GM15510 (cell line): Measurements from ENCODE around the gene GATM.

Source experiments
- POLR2A ChIP-seq: IDR thresholded peaks from 3 replicates; pipeline ENCODE4 v1.6.1; 2011; ENCODE audit warnings: borderline replicate concordance; ENCODE audit not compliant: insufficient read length; ENCODE audit errors: extremely low read depth

GATM gene

DNA sequence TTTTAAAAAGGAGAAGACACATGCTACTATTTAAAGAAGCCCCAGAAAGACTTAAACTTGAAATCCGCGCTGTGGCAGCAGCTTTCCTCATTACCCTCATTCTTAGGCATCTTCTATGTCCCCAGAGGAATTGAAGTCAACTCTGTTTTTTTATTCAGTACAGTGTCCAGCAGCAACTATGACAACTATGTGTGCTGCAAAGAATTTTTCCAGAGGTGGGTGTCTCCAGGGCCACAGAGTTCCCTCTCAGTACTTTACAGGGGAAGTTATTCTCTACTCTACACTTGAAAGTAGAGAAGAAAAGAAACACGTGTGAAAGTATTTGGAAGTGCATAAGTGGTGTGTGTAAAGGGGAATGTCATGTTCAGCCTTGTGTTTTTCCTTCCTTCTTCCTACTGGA lies 32.0 kb downstream of the GATM start:
- no peak for TF ChIP-seq POLR2A

DNA sequence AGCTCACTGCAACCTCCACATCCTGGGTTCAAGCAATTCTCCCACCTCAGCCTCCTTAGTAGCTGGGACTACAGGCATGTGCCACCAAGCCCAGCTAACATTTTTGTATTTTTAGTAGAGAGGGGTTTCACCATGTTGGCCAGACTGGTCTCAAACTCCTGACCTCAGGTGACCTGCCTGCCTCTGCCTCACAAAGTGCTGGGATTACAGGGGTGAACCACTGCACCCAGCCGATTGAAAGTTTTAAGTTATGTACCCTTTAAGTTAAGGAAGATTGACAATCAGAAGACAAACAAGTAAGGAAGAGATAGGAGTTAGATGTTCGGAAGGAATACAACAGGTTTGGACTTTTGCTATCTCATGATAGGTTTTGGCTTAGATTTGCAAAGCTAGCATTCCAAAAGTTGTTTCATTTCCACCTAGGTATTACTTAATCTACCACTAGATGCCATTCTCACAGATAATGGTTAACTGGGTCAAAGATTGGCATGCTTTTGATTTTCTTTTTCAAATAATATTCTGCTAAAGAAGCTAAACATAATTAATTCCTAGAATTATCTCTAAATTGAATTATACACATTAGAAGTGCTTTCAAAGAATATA lies 35.0 kb downstream of the GATM start:
- no peak for TF ChIP-seq POLR2A

DNA sequence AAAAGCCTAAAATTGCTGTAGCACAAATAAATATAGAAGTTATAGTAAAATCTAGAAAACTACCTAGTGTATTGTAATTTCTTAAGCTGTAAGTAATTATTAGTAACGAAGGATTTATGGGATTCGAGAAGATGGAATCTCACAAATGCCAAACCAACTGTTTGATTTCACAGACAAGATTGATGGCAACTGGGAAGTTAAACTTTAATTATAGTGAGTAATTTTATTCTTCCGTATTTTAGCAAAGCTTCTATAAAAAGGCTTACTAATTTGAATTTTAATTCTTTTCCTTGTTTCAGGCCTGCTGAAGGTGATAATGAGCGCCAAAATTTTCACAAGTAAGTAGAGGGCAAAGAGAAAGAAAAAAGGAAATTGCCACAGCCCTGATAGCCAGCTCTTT lies 36.6 kb downstream of the GATM start:
- no peak for TF ChIP-seq POLR2A

DNA sequence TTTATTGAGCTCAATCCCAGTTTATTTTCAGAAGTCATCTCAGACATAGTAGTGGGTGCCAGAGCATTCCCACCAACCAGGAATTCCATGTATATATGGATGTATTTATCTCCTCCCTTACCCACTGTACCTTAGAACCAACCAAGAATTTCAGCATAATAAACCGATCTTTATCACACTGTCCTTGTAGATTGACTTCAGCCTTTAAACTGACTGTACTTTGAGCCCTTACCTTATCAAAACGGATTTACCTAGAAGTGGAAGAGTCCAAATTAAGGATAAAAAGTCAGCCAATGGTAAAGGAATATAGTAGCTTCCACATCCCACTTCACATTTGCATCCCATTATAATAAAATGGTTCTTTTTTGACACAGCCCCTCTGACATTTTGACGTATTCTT lies 37.9 kb downstream of the GATM start:
- no peak for TF ChIP-seq POLR2A

DNA sequence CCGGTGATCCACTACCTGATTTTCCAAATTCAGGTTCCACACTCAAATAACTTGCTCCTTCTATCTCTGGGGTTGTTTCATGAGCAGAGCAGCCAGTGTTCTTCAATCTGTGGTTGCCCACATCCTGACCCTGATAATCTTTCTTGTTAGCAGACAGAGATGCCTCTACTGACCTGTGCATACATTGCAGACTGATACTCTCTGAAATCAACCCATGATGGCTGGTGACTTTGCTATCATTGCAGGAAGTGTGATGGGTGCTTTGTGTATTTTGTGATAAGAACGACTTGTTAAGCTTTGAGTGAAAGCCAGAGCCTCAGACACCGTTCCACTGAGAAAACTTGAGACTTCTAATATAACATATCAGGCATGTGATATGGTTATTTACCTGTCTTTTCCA lies 39.9 kb downstream of the GATM start:
- no peak for TF ChIP-seq POLR2A

DNA sequence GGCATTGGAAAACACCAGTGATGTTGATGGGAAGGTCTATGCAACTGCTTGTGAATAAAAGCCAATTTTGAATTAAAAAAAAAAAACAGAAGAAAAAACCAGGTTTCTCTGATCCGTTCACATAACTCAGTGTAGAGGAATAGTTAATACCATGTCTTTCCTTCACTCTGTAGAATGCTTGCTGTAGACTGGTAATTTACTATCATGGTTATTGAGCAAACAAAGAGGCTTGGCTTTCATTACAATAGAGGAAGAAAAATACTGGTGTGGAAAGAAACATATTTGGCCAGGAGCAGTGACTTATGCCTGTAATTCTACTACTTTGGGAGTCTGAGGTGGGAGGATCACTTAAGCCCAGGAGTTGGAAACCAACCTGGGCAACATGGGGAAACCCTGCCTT lies 41.1 kb downstream of the GATM start:
- TF ChIP-seq POLR2A = no peak

DNA sequence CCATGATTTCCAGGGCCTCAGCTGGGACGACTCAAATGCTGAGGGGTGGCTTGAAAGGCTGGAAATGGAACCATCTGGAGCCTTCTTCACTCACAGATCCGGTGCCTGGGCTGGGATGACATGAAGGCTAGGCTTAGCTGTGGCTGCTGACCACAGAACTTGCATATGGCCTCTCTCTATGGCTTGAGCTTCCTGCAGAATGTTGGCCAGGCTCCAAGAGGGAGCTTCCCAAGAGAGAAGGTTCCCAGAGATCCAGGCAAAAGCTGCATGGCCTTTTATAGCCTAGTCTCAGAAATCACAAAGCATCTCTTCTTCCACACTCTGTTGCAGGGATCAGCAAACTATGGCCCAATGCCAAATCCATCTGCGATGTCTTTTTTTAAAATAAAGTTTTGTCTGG lies 44.8 kb downstream of the GATM start:
- TF ChIP-seq POLR2A = no peak

DNA sequence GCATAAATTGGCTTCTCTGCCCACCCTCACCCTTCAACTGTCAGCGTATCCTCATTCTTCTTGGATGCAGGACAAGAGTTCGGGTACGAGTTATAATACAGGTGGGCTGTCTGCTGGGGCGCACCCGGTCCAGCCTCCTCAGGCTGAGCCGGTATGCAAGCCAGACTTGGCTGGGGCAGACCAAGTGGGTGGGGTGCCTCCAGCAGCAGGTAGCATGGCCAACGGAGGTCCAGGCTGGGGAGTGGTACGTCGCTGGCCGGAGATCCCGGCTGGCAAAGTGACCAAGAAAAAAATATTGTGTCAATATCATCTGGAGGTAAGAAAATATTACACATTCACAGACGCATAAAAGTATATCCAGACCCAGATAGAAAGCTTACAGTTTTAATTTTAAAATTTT lies 45.6 kb downstream of the GATM start:
- no peak for TF ChIP-seq POLR2A

DNA sequence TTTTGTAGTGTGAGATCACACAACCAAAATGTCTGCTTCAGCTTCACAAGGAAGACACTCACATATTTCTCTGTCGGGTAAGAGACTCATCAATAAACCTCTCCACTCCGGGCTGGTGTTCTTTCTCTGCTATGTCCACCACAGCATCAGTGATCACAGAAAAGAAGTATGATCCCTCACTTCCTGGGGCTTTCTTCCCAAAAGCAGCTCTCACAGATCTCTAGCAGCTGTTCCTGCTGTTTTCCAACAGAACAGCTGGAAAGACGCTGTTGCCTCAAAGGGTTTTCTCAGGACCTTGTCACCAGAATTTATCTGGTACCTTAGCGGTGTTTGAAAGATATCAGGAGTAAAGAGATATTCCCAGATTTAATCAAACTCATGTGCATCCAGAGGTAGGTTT lies 46.4 kb downstream of the GATM start:
- TF ChIP-seq POLR2A = no peak

DNA sequence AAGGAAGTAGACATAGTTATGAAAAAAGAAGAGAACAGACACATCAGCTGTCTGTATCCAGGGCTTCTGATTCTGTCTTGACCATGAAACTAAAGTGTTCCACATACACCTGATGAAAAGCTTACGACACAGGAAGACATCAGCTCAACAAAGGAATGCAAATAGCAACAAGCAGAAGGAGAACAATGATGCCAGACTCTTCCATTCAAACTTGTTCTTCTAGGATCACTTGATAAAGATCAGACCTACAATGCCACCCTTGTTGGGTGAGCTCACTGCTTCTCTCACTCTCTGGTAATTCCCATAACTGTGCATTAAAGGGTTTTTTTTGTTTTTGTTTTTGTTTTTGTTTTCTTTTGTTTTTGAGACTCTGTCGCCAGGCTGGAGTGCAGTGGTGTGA lies 49.7 kb downstream of the GATM start:
- no peak for TF ChIP-seq POLR2A

DNA sequence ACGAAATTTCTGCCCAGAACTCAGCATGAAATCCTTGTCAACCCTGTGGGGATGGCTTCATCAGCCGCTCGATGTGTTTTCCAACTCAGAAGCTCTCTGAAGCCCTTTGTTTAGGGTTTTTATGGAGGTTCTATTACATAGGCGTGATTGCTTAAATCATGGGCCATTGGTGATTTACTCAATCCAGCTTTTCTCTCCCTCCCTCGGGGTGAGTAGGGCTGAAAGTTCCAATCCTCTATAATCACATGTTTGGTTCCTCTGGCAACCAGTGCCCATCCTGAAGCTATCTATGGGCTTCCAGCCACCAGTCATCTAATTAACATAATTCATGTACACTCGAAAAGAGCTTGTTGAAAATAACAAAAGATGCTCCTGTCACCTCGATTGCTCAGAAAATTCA lies 51.6 kb downstream of the GATM start:
- TF ChIP-seq POLR2A = no peak

DNA sequence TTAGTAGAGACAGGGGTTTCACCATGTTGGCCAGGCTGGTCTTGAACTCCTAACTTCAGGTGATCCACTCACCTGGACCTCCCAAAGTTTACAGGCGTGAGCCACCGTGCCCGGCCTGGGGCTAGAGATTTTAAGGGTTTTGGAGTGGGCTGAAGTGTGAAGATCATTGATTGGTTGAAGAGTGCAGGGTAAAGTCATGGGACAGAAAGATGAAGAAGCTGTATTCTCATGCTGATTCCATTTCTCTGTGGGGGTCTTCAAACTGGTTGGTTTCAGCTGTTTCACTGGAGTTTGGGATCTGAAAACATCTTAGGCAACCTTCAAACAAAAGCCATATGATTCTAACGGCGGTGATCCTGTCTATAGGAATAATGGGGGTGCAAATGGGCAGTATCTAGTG lies 52.1 kb downstream of the GATM start:
- no peak for TF ChIP-seq POLR2A

DNA sequence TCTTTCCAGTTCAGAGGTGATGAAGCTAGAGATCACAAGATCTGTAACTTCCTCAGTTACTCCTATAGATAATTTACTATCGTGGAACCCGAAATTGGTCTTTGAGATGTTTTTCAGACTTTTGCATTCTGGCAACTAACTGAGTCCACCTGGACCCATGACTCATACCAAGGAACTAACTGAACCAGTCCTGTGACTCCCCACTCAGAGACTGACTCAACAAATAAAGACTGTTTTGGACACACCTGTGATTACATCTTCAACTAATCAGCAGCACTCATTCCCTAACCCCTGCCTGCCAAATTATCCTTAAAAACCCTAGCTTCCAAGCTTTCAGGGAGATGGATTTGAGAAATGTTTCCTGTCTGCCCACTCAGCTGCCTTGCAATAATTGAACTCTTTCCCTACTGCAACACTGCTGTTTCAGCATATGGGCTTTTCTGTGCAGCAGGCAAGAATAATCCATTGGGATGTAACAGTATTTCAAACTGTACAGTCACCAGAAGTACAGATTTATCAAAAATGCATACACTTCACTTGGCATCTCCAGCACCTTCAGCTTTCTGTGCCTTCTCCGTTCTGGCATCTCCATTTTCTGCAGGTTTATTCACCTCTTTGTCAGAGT lies 57.7 kb downstream of the GATM start:
- no peak for TF ChIP-seq POLR2A

DNA sequence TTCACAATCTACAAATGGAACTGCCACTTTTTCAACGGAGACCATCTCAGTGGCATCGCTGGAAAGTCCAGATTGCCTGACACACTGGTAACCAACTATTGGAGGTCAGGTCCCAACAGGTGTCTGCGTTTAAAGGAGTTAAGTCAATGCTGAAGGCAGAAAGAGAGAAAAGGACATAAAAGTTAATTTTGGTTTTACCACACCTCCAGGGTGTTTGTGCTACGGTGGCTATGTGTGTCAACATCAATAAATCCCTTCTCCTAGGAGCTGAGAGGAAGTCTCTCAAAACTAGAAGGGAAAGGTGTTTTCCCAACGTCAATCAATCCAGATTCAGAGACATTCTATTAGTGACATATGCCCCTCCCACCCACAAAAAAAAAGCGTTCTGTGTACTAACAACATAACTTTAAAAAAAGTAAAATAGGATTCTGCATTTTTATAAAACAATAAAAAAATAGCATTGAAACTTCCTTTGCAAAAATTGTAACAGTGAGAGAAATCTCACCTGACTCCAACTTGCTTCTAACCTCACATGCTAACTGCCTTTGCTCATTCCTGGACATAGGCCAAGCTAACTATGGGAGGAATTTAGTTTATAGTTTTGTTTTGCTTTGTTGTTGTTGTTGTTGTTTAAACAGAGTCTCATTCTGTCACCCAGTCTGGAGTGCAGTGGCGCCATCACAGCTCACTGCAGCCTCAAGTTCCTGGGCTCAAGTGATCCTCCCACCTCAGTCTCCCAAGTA lies 58.7 kb downstream of the GATM start:
- no peak for TF ChIP-seq POLR2A

DNA sequence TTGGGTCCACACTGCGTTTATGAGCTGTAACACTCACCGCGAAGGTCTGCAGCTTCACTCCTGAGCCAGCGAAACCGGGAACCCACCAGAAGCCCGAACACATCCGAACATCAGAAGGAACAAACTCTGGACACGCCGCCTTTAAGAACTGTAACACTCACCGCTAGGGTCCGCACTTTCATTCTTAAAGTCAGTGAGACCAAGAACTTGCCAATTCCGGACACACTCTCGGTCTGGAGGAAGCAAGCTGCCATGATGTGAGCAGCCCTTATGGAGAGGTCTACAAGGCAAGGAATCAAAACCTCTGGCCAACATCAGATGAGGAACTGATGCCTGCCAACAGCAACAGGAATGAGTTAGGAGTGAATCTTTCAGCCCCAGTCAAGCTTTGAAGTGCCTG lies 63.4 kb downstream of the GATM start:
- no peak for TF ChIP-seq POLR2A
